ENCODE data around the gene FSIP2. TPM values are rescaled to one million over a fixed set of nuclear protein-coding genes. Genes with fewer than 3 reads are reported as not detected.

Gene FSIP2
- total and polyA plus RNA-seq, 10 of the 15 experiments (the other 5 are each of a cell fraction or from before 2014, with no cell fraction given): 0.03 to 1.3 (median 0.13) TPM

DNA sequence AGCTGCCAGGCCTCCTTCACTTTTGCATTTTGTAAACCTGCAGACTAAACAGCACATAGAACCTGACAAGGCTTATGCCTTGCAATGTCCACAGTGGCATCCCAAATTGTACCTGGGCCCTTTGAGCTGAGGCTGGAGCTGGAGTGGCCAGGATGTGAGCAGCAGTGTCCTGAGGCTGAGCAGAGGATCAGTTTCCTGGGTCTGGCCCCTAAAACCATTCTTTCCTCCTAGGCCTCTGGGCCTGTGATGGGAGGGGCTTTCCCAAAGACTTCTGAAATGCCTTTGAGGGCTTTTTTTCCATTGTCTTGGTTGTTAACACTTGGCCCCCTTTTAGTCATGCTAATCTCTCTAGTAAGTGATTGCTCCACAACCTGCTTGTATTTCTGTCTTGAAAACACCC lies 32.8 kb downstream of the FSIP2 start:
- Histone ChIP-seq H3K27me3 (replicated peaks in 1 of 2; ENCODE audit: control insufficient read depth in 2 of 2, insufficient read depth in 2 of 2, low read length in 1 of 2) (no peaks in the 10 kb centered on the region), H3K36me3 (ENCODE audit: control insufficient read depth in 2 of 2, insufficient read depth in 2 of 2, low read length in 1 of 2) (no peaks in the 10 kb centered on the region), H3K27ac (ENCODE audit: control insufficient read depth, insufficient read depth) (no peak overlapping the region), H3K4me1 (ENCODE audit: control insufficient read depth, insufficient read depth, low read length) (no peaks in the 10 kb centered on the region), H4K20me1 (ENCODE audit: control insufficient read depth, insufficient read depth) (no peaks in the 10 kb centered on the region), H2AFZ (ENCODE audit: control insufficient read depth, low read depth, low read length) (no peak overlapping the region), H3K4me3 (no peak overlapping the region), H3K4me2 (ENCODE audit: control insufficient read depth, insufficient read depth) (no peak overlapping the region), H3K9ac (ENCODE audit: control insufficient read depth, insufficient read depth, low read length) (no peak overlapping the region), H3K9me3 (replicated peaks; ENCODE audit: control insufficient read depth, insufficient read depth, low read length) (no peaks in the 10 kb centered on the region; the same call in 2 of the 3 replicates), H3K79me2 (ENCODE audit: control insufficient read depth, insufficient read depth, low read length) (no peaks in the 10 kb centered on the region)
- in situ Hi-C loops (cut with MboI): no loop called here
- ChIA-PET CTCF (no interaction called here), SMC1A (ENCODE audit: uncharacterized antibody, unreplicated experiment) (no interaction called here), RAD21 (ENCODE audit: unreplicated experiment) (no interaction called here), POLR2A (no interaction called here)
- BruUV-seq (replicated peaks): no TSS peak
- DNase-seq (ENCODE audit: low read depth, low spot score): no peak
- intact Hi-C loops (cut with micrococcal nuclease; ENCODE audit: unreplicated experiment): no loop called here
- no peak for ATAC-seq
- FAIRE-seq: no peak
- TF ChIP-seq CHD1 (IDR thresholded peaks at IDR 0.05; ENCODE audit: low read depth, low read length) (no peak), FOXM1 (IDR thresholded peaks at IDR 0.05; ENCODE audit: low read depth, low read length) (no peak), RELA (IDR thresholded peaks at IDR 0.05; ENCODE audit: borderline replicate concordance, partially characterized antibody) (no peak), EZH2 (IDR thresholded peaks at IDR 0.05; ENCODE audit: borderline replicate concordance, control insufficient read depth, low read depth, low read length) (no peak), SREBF1 (IDR thresholded peaks at IDR 0.05; ENCODE audit: low read length) (no peak), SMAD1 (IDR thresholded peaks at IDR 0.05; ENCODE audit: low read depth, partially characterized antibody) (no peak), PAX8 (IDR thresholded peaks at IDR 0.05) (no peak), STAT3 (IDR thresholded peaks at IDR 0.05; ENCODE audit: low read depth, low read length) (no peak), SUZ12 (IDR thresholded peaks at IDR 0.05; ENCODE audit: unreplicated experiment) (no peak), ATF7 (IDR thresholded peaks at IDR 0.05; ENCODE audit: low read depth) (no peak), ZBED1 (IDR thresholded peaks at IDR 0.05; ENCODE audit: borderline replicate concordance) (no peak)
- TF ChIP-seq, protein P1, sequence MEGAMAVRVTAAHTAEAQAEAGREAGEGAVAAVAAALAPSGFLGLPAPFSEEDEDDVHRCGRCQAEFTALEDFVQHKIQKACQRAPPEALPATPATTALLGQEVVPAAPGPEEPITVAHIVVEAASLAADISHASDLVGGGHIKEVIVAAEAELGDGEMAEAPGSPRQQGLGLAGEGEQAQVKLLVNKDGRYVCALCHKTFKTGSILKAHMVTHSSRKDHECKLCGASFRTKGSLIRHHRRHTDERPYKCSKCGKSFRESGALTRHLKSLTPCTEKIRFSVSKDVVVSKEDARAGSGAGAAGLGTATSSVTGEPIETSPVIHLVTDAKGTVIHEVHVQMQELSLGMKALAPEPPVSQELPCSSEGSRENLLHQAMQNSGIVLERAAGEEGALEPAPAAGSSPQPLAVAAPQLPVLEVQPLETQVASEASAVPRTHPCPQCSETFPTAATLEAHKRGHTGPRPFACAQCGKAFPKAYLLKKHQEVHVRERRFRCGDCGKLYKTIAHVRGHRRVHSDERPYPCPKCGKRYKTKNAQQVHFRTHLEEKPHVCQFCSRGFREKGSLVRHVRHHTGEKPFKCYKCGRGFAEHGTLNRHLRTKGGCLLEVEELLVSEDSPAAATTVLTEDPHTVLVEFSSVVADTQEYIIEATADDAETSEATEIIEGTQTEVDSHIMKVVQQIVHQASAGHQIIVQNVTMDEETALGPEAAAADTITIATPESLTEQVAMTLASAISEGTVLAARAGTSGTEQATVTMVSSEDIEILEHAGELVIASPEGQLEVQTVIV (IDR thresholded peaks at IDR 0.05; ENCODE audit: borderline replicate concordance, partially characterized antibody): no peak
- TF ChIP-seq, protein P2, sequence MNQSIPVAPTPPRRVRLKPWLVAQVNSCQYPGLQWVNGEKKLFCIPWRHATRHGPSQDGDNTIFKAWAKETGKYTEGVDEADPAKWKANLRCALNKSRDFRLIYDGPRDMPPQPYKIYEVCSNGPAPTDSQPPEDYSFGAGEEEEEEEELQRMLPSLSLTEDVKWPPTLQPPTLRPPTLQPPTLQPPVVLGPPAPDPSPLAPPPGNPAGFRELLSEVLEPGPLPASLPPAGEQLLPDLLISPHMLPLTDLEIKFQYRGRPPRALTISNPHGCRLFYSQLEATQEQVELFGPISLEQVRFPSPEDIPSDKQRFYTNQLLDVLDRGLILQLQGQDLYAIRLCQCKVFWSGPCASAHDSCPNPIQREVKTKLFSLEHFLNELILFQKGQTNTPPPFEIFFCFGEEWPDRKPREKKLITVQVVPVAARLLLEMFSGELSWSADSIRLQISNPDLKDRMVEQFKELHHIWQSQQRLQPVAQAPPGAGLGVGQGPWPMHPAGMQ (IDR thresholded peaks at IDR 0.05; ENCODE audit: borderline replicate concordance): no peak
- TF ChIP-seq, protein P3, sequence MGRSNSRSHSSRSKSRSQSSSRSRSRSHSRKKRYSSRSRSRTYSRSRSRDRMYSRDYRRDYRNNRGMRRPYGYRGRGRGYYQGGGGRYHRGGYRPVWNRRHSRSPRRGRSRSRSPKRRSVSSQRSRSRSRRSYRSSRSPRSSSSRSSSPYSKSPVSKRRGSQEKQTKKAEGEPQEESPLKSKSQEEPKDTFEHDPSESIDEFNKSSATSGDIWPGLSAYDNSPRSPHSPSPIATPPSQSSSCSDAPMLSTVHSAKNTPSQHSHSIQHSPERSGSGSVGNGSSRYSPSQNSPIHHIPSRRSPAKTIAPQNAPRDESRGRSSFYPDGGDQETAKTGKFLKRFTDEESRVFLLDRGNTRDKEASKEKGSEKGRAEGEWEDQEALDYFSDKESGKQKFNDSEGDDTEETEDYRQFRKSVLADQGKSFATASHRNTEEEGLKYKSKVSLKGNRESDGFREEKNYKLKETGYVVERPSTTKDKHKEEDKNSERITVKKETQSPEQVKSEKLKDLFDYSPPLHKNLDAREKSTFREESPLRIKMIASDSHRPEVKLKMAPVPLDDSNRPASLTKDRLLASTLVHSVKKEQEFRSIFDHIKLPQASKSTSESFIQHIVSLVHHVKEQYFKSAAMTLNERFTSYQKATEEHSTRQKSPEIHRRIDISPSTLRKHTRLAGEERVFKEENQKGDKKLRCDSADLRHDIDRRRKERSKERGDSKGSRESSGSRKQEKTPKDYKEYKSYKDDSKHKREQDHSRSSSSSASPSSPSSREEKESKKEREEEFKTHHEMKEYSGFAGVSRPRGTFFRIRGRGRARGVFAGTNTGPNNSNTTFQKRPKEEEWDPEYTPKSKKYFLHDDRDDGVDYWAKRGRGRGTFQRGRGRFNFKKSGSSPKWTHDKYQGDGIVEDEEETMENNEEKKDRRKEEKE (IDR thresholded peaks at IDR 0.05): no peak
- TF ChIP-seq, protein P4, sequence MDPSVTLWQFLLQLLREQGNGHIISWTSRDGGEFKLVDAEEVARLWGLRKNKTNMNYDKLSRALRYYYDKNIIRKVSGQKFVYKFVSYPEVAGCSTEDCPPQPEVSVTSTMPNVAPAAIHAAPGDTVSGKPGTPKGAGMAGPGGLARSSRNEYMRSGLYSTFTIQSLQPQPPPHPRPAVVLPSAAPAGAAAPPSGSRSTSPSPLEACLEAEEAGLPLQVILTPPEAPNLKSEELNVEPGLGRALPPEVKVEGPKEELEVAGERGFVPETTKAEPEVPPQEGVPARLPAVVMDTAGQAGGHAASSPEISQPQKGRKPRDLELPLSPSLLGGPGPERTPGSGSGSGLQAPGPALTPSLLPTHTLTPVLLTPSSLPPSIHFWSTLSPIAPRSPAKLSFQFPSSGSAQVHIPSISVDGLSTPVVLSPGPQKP (IDR thresholded peaks at IDR 0.05; ENCODE audit: low read depth, low read length): no peak
